Keratinocyte (primary cell): ENCODE results near the gene RNMT.

Experiments used
- CTCF ChIP-seq, 3 experiments: IDR thresholded peaks in 1 of 3; conservative IDR thresholded peaks in 1 of 3; optimal IDR thresholded peaks in 1 of 3; 2 replicates in 2 of 3; 3 replicates in 1 of 3; pipeline versions ENCODE3 to v1.5.1; 2011; ENCODE audit warnings: low read length in 3 of 3, mild to moderate bottlenecking in 3 of 3, moderate library complexity in 2 of 3, control low read depth in 1 of 3, inconsistent platforms in 1 of 3; ENCODE audit not compliant: insufficient read depth in 2 of 3; ENCODE audit errors: extremely low read depth in 1 of 3
- EZH2 ChIP-seq: IDR thresholded peaks from one replicate; pipeline ENCODE4 v1.6.1; 2012; ENCODE audit warnings: inconsistent platforms, mild to moderate bottlenecking, low read length, moderate library complexity

GRCh38 chr18:13710414-13710831, 16.1 kb upstream of the RNMT start:
- TF ChIP-seq CTCF (optimal IDR thresholded peaks at IDR 0.05 in 1 of 3, IDR thresholded peaks at IDR 0.05 in 1 of 3, conservative IDR thresholded peaks at IDR 0.05 in 1 of 3; ENCODE audit: extremely low read depth in 1 of 3, insufficient read depth in 2 of 3, low read length in 3 of 3) = no peak
- TF ChIP-seq EZH2 = no peak
